IMR-90 (cell line): ENCODE results near the gene ZNF180. TPM values are rescaled to one million over a fixed set of nuclear protein-coding genes. Genes with fewer than 3 reads are reported as not detected.

ENCODE experiments used
- ATAC-seq: fragments of 200-7000 bp; cut with Tn5 transposase; 2 replicates; pipeline ENCODE4 v1.9.1; 2020; ENCODE audit warnings: low read depth, mild to moderate bottlenecking, moderate library complexity
- BruUV-seq: library from RNA; stranded (reverse); fragments of 400-500 nt; replicated peaks from 2 replicates; lab custom pipeline; 2021; lab: Mats Ljungman, UMichigan
- CTCF ChIA-PET: fragments of 300-600 bp; formaldehyde crosslinking; extraction: SDS; loops from one replicate; lab custom pipeline; 2021; ENCODE audit warnings: antibody characterized with exemption; lab: Yijun Ruan, JAX
- POLR2A ChIA-PET: fragments of 300-600 bp; sonication (Branson Sonifier 250); formaldehyde crosslinking; loops from one replicate; lab custom pipeline; 2022; ENCODE audit warnings: antibody characterized with exemption; ENCODE audit not compliant: unreplicated experiment; lab: Charles Lee
- DNase-seq: peaks from one replicate; pipeline ENCODE4 v3.0.0; 2013
- H2AFZ ChIP-seq: replicated peaks from 2 replicates; pipeline ENCODE3; 2013; ENCODE audit warnings: low read length, mild to moderate bottlenecking; ENCODE audit not compliant: poor library complexity
- H2AK5ac ChIP-seq: 2 replicates; pipeline ENCODE4 v1.6.1; 2013; ENCODE audit warnings: low read depth, low read length, inconsistent platforms
- H2AK9ac ChIP-seq: replicated peaks from 2 replicates; pipeline ENCODE3; 2013; ENCODE audit warnings: mild to moderate bottlenecking, low read depth, low read length, moderate library complexity; ENCODE audit not compliant: poor library complexity
- H2BK120ac ChIP-seq: 2 replicates; pipeline ENCODE4 v1.6.1; 2013; ENCODE audit warnings: low read depth, low read length, inconsistent platforms
- H2BK15ac ChIP-seq: 3 replicates; pipeline ENCODE4 v1.6.1; 2013; ENCODE audit warnings: low read depth, low read length, inconsistent platforms
- H2BK20ac ChIP-seq: 2 replicates; pipeline ENCODE4 v1.6.1; 2013; ENCODE audit warnings: low read depth, mild to moderate bottlenecking, inconsistent platforms, low read length, moderate library complexity
- H2BK5ac ChIP-seq: 2 replicates; pipeline ENCODE4 v1.6.1; 2013; ENCODE audit warnings: mild to moderate bottlenecking, low read depth, low read length, inconsistent platforms; ENCODE audit not compliant: poor library complexity, severe bottlenecking
- H3K14ac ChIP-seq: replicated peaks from 2 replicates; pipeline ENCODE4 v1.6.1; 2013; ENCODE audit warnings: low read depth, low read length, inconsistent platforms
- H3K18ac ChIP-seq: 2 replicates; pipeline ENCODE4 v1.6.1; 2013; ENCODE audit warnings: low read depth, low read length, control low read depth
- H3K23ac ChIP-seq: 2 replicates; pipeline ENCODE4 v1.6.1; 2013; ENCODE audit warnings: low read depth, low read length, inconsistent platforms
- H3K27ac ChIP-seq: 2 replicates; pipeline ENCODE4 v1.5.1; 2013; ENCODE audit warnings: mild to moderate bottlenecking, control low read depth, low read length; ENCODE audit not compliant: insufficient read depth
- H3K27me3 ChIP-seq: 2 replicates; pipeline ENCODE4 v1.6.1; 2013; ENCODE audit warnings: low read length; ENCODE audit not compliant: control insufficient read depth, insufficient read depth
- H3K36me3 ChIP-seq: 2 replicates; pipeline ENCODE4 v1.6.1; 2013; ENCODE audit warnings: low read length, mixed read lengths; ENCODE audit not compliant: control insufficient read depth, insufficient read depth
- H3K4ac ChIP-seq: 2 replicates; pipeline ENCODE4 v1.6.1; 2013; ENCODE audit warnings: low read depth, low read length, inconsistent platforms
- H3K4me1 ChIP-seq: 2 replicates; pipeline ENCODE4 v1.6.1; 2013; ENCODE audit warnings: low read length, mixed read lengths; ENCODE audit not compliant: control insufficient read depth, insufficient read depth
- H3K4me2 ChIP-seq: 2 replicates; pipeline ENCODE4 v1.6.1; 2013; ENCODE audit warnings: low read depth, mild to moderate bottlenecking, control low read depth, low read length, moderate library complexity
- H3K4me3 ChIP-seq: 2 replicates; pipeline ENCODE4 v1.5.1; 2013; ENCODE audit warnings: low read depth, mild to moderate bottlenecking, control low read depth, low read length, moderate library complexity; ENCODE audit not compliant: insufficient read depth
- H3K56ac ChIP-seq: 2 replicates; pipeline ENCODE4 v1.6.1; 2013; ENCODE audit warnings: low read length, inconsistent platforms; ENCODE audit not compliant: insufficient read depth; ENCODE audit errors: extremely low read depth
- H3K79me1 ChIP-seq, 2 experiments: 2 replicates each; pipeline ENCODE4 v1.6.1; 2013; ENCODE audit warnings: low read length in 2 of 2, inconsistent platforms in 1 of 2, low read depth in 1 of 2
- H3K9ac ChIP-seq: 2 replicates; pipeline ENCODE4 v1.6.1; 2013; ENCODE audit warnings: low read depth, low read length, control low read depth
- H3K9me1 ChIP-seq: 2 replicates; pipeline ENCODE4 v1.6.1; 2013; ENCODE audit warnings: low read length, inconsistent platforms; ENCODE audit not compliant: insufficient read depth
- H3K9me3 ChIP-seq: 2 replicates; pipeline ENCODE4 v1.6.1; 2013; ENCODE audit warnings: low read length; ENCODE audit not compliant: control insufficient read depth, insufficient read depth
- H4K20me1 ChIP-seq: 2 replicates; pipeline ENCODE4 v1.6.1; 2013; ENCODE audit warnings: low read length, inconsistent platforms; ENCODE audit not compliant: insufficient read depth
- H4K5ac ChIP-seq: 2 replicates; pipeline ENCODE4 v1.6.1; 2013; ENCODE audit warnings: mild to moderate bottlenecking, low read depth, low read length, control low read depth
- H4K8ac ChIP-seq, 2 experiments: 2 replicates each; pipeline ENCODE4 v1.6.1; 2013; ENCODE audit warnings: low read depth in 2 of 2, low read length in 2 of 2, control low read depth in 1 of 2, inconsistent platforms in 1 of 2
- H4K91ac ChIP-seq: 2 replicates; pipeline ENCODE4 v1.6.1; 2013; ENCODE audit warnings: low read depth, low read length, inconsistent platforms; ENCODE audit not compliant: insufficient read depth
- CHD1 ChIP-seq: IDR thresholded peaks from 2 replicates; pipeline ENCODE4 v1.6.1; 2012; ENCODE audit warnings: low read depth, low read length, improper control_type of control experiment
- WGBS, 2 experiments: methylation state at CpG; one replicate each; pipeline versions ENCODE4 v1.1.5 to v1.1.7; 2013; ENCODE audit warnings: missing lambda C conversion rate in 2 of 2; ENCODE audit not compliant: insufficient read length in 1 of 2; ENCODE audit errors: extremely low coverage in 2 of 2; 5-methylcytosine and 5-hydroxymethylcytosine counted together
- dilution Hi-C: fragments of 300-500 bp; cut with HindIII; formaldehyde crosslinking; loops from one replicate; pipeline ENCODE4 v1.14.3; 2018; ENCODE audit warnings: low sequenced_read_pairs; ENCODE audit not compliant: unreplicated experiment
- in situ Hi-C: fragments of 300-500 bp; cut with MboI; formaldehyde crosslinking; loops from 3 replicates; pipeline ENCODE4 v1.14.3; 2019; ENCODE audit warnings: low sequenced_read_pairs, inconsistent platforms, mixed read lengths
- intact Hi-C: fragments of 100-400 bp; cut with micrococcal nuclease; formaldehyde crosslinking; loops from 2 replicates; pipeline ENCODE4 v1.10.0; 2022
- polyA plus RNA-seq, 3 experiments: library from polyadenylated mRNA; depleted of rRNA; stranded (reverse); fragments of >200 nt; gene quantifications; 2 replicates each; pipeline ENCODE4 v1.2.3, GENCODE V29; 2012; ENCODE audit warnings: low replicate concordance in 1 of 3
- total RNA-seq: library from RNA; depleted of rRNA; stranded (reverse); fragments of >200 nt; gene quantifications from 2 replicates; pipeline ENCODE4 v1.2.3, GENCODE V29; 2012
- TF ChIP-seq, protein P1 (sequence below): fragments of 150-350 bp; IDR thresholded peaks from 2 replicates; pipeline ENCODE4 v1.6.1; 2017; ENCODE audit warnings: mild to moderate bottlenecking, antibody characterized with exemption, low read length, low read depth
- TF ChIP-seq, protein P2 (sequence below): fragments of 150-350 bp; IDR thresholded peaks from 2 replicates; pipeline ENCODE4 v1.6.1; 2016; ENCODE audit warnings: low read depth, mild to moderate bottlenecking, low read length, moderate library complexity, borderline replicate concordance

Gene ZNF180
- total and polyA plus RNA-seq, 2 of the 4 experiments (the other 2 are of a cell fraction) = 2.8 to 26.3 TPM

DNA sequence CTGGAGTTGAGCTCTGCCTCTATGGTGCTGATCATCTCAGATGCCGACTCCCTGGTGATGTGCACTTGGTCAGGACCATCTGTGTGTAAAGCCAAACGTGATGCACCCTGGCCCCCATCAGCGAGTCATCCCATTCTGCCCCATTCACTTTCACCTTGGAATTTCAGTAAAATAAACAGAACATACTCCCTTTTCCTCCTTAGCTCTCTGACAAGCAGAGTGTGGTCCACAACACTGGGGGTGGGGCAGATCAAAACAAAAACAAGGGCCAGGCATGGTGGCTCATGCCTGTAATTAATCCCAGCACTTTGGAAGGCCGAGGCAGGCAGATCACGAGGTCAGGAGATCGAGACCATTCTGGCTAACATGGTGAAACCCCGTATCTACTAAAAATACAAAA lies 16.8 kb upstream of the ZNF180 start:
- TF ChIP-seq, protein P1, sequence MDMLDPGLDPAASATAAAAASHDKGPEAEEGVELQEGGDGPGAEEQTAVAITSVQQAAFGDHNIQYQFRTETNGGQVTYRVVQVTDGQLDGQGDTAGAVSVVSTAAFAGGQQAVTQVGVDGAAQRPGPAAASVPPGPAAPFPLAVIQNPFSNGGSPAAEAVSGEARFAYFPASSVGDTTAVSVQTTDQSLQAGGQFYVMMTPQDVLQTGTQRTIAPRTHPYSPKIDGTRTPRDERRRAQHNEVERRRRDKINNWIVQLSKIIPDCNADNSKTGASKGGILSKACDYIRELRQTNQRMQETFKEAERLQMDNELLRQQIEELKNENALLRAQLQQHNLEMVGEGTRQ = no peak
- TF ChIP-seq, protein P2, sequence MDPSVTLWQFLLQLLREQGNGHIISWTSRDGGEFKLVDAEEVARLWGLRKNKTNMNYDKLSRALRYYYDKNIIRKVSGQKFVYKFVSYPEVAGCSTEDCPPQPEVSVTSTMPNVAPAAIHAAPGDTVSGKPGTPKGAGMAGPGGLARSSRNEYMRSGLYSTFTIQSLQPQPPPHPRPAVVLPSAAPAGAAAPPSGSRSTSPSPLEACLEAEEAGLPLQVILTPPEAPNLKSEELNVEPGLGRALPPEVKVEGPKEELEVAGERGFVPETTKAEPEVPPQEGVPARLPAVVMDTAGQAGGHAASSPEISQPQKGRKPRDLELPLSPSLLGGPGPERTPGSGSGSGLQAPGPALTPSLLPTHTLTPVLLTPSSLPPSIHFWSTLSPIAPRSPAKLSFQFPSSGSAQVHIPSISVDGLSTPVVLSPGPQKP = no peak
- no peak for TF ChIP-seq CHD1
- Histone ChIP-seq H3K9ac (no peak overlapping the region), H3K14ac (no peak overlapping the region), H2AK9ac (no peak overlapping the region), H2BK5ac (no peak overlapping the region), H3K27me3 (peaks cover 3% of the 10 kb centered on the region; the same call in 1 of the 2 replicates), H3K9me1 (no peaks in the 10 kb centered on the region), H3K27ac (no peak overlapping the region), H4K20me1 (no peaks in the 10 kb centered on the region), H3K18ac (no peak overlapping the region), H2BK15ac (no peak overlapping the region), H3K4me3 (no peak overlapping the region), H2AK5ac (no peak overlapping the region), H3K23ac (no peak overlapping the region), H3K9me3 (no peaks in the 10 kb centered on the region), H2BK120ac (no peak overlapping the region), H3K4me2 (no peak overlapping the region), H3K4me1 (no peaks in the 10 kb centered on the region), H3K56ac (no peak overlapping the region), H3K36me3 (no peaks in the 10 kb centered on the region), H3K79me1 (no peaks in the 10 kb centered on the region), H4K5ac (no peak overlapping the region), H4K91ac (no peak overlapping the region), H3K4ac (no peak overlapping the region), H2BK20ac (no peak overlapping the region), H4K8ac (no peak overlapping the region), H2AFZ (no peak overlapping the region)
- no TSS peak for BruUV-seq
- ChIA-PET CTCF (interaction anchor here (0.7 kb wide), 1 partner anchor 160 kb away, joined by 7 read pairs; no protein-coding TSS in a partner anchor), POLR2A (no interaction called here)
- peak; percentile 13 for DNase-seq
- in situ Hi-C loops (no loop called here), intact Hi-C loops (no loop called here), dilution Hi-C loops (no loop called here)
- WGBS, 2 experiments = no CpG with 5 or more reads among the region's 7 CpGs
- no peak; the same call in 1 of the 2 replicates for ATAC-seq
